PC-3 (cell line): ENCODE data around the gene CIZ1.

ENCODE experiments used
- CTCF ChIP-seq: fragments of 300-600 bp; sonication (generic); conservative IDR thresholded peaks from 2 replicates; pipeline ENCODE4 v1.5.1; 2017; ENCODE audit warnings: antibody characterized with exemption, low read depth, mild to moderate bottlenecking, low read length
- EZH2 ChIP-seq: fragments of 300-600 bp; sonication (generic); IDR thresholded peaks from one replicate; pipeline ENCODE4 v1.6.1; 2017; ENCODE audit warnings: antibody characterized with exemption, mild to moderate bottlenecking, low read length; ENCODE audit not compliant: unreplicated experiment
- EZH2phosphoT487 ChIP-seq: fragments of 300-600 bp; sonication (generic); IDR thresholded peaks from 2 replicates; pipeline ENCODE4 v1.6.1; 2018; ENCODE audit warnings: mild to moderate bottlenecking, antibody characterized with exemption, low read length, borderline replicate concordance

GRCh38 chr9:128233817-128234406 lies 42.5 kb upstream of the CIZ1 start:
- no peak for TF ChIP-seq CTCF
- TF ChIP-seq EZH2: no peak
- no peak for TF ChIP-seq EZH2phosphoT487
